GM19438 (cell line): ENCODE results near the gene DOK5.

Source experiments
- ATAC-seq: cut with Tn5 transposase; IDR thresholded peaks from one replicate; pipeline ENCODE4 v1.9.1; 2021; ENCODE audit warnings: low read depth; ENCODE audit not compliant: unreplicated experiment

DOK5 gene

GRCh38 chr20:54639941-54640340, 164.5 kb downstream of the DOK5 start:
- ATAC-seq = no peak

- ATAC-seq = no peak
Observed at GRCh38 chr20:54640800-54641199, 165.4 kb downstream of the DOK5 start.

GRCh38 chr20:54642864-54643667, 167.7 kb downstream of the DOK5 start:
- ATAC-seq = no peak

GRCh38 chr20:54643761-54644160, 168.4 kb downstream of the DOK5 start:
- no peak for ATAC-seq

- no peak for ATAC-seq
Observed at GRCh38 chr20:54645445-54646155, 170.2 kb downstream of the DOK5 start.

GRCh38 chr20:54646156-54646517, 170.7 kb downstream of the DOK5 start:
- no peak for ATAC-seq

GRCh38 chr20:54648421-54649142, 173.2 kb downstream of the DOK5 start:
- ATAC-seq = no peak

GRCh38 chr20:54649511-54649962, 174.1 kb downstream of the DOK5 start:
- ATAC-seq = no peak

- ATAC-seq = no peak
Observed at GRCh38 chr20:54650052-54650719, 174.8 kb downstream of the DOK5 start.

GRCh38 chr20:54651252-54651651, 175.9 kb downstream of the DOK5 start:
- no peak for ATAC-seq

- no peak for ATAC-seq
Observed at GRCh38 chr20:54654450-54654849, 179.1 kb downstream of the DOK5 start.

- ATAC-seq = no peak
Observed at GRCh38 chr20:54657268-54657826, 182.0 kb downstream of the DOK5 start.

- no peak for ATAC-seq
Observed at GRCh38 chr20:54658525-54658924, 183.1 kb downstream of the DOK5 start.

GRCh38 chr20:54661265-54661664, 185.9 kb downstream of the DOK5 start:
- no peak for ATAC-seq

- no peak for ATAC-seq
Observed at GRCh38 chr20:54661880-54662465, 186.6 kb downstream of the DOK5 start.

- ATAC-seq = no peak
Observed at GRCh38 chr20:54665812-54666211, 190.4 kb downstream of the DOK5 start.

GRCh38 chr20:54668271-54669039, 193.1 kb downstream of the DOK5 start:
- ATAC-seq = no peak

GRCh38 chr20:54669040-54669363, 193.6 kb downstream of the DOK5 start:
- no peak for ATAC-seq

- ATAC-seq = no peak
Observed at GRCh38 chr20:54678253-54678652, 202.9 kb downstream of the DOK5 start.

GRCh38 chr20:54680439-54680838, 205.0 kb downstream of the DOK5 start:
- no peak for ATAC-seq
